Right ventricle myocardium superior (tissue), 1 donor: Measurements from ENCODE around the gene HIF3A. TPM values are rescaled to one million over a fixed set of nuclear protein-coding genes. Genes with fewer than 3 reads are reported as not detected.

Experiments
- ATAC-seq: fragments of 200-7000 bp; cut with Tn5 transposase; one replicate; pipeline ENCODE4 v1.9.1; 2020; ENCODE audit warnings: mild to moderate bottlenecking; ENCODE audit not compliant: poor library complexity
- DNase-seq: peaks from one replicate; pipeline ENCODE4 v3.0.0-alpha.2; 2020
- intact Hi-C: fragments of 100-400 bp; cut with DNase I; formaldehyde crosslinking; loops from one replicate; pipeline ENCODE4 v1.11.2; 2022
- total RNA-seq: library from RNA; stranded (reverse); fragmentation: NEBNext Ultra II Directional; extraction: Animal tissue kit (Norgen Biotek cat#: 25700); gene quantifications from one replicate; pipeline ENCODE4 v1.2.1, GENCODE V29; 2021
- donor health status: DM: no; HTN: yes; CAD: no; lungs with severe emphysema.

HIF3A gene
- total RNA-seq, 1 donor from 2014 or later, result 73.1 TPM

GRCh38 chr19:46349311-46349993 is 52.6 kb downstream of the HIF3A start:
- intact Hi-C loops, result loop anchor here (5.0 kb wide), 2 partner anchors 47 to 67 kb away; no protein-coding TSS in a partner anchor
- no peak for DNase-seq
- ATAC-seq, result no peak

GRCh38 chr19:46350029-46350757 is 53.4 kb downstream of the HIF3A start:
- ATAC-seq, result no peak
- intact Hi-C loops, result no loop called here
- DNase-seq, result no peak

GRCh38 chr19:46350758-46351159 is 53.9 kb downstream of the HIF3A start:
- intact Hi-C loops, result no loop called here
- ATAC-seq, result no peak
- no peak for DNase-seq

- intact Hi-C loops, result no loop called here
- peak; percentile 73 for DNase-seq
- ATAC-seq, result no peak
Measured at GRCh38 chr19:46351241-46352041, 54.6 kb downstream of the HIF3A start.

- intact Hi-C loops, result no loop called here
- ATAC-seq, result no peak
- no peak for DNase-seq
Measured at GRCh38 chr19:46353730-46354528, 57.1 kb downstream of the HIF3A start.

- ATAC-seq (peak; percentile 11), DNase-seq (no peak)
- intact Hi-C loops, result no loop called here
Measured at GRCh38 chr19:46355234-46356148, 58.6 kb downstream of the HIF3A start.

GRCh38 chr19:46356149-46357055 is 59.6 kb downstream of the HIF3A start:
- intact Hi-C loops, result no loop called here
- ATAC-seq (no peak), DNase-seq (no peak)

- ATAC-seq (no peak), DNase-seq (no peak)
- intact Hi-C loops, result no loop called here
Measured at GRCh38 chr19:46357846-46358583, 61.2 kb downstream of the HIF3A start.

- DNase-seq (no peak), ATAC-seq (no peak)
- intact Hi-C loops, result no loop called here
Measured at GRCh38 chr19:46361915-46362314, 65.1 kb downstream of the HIF3A start.

GRCh38 chr19:46364359-46364758 is 67.5 kb downstream of the HIF3A start:
- ATAC-seq (no peak), DNase-seq (no peak)
- intact Hi-C loops, result no loop called here

GRCh38 chr19:46365561-46365960 is 68.7 kb downstream of the HIF3A start:
- ATAC-seq (no peak), DNase-seq (no peak)
- intact Hi-C loops, result no loop called here

GRCh38 chr19:46366620-46367292 is 69.9 kb downstream of the HIF3A start:
- ATAC-seq (peak; percentile 42), DNase-seq (no peak)
- intact Hi-C loops, result no loop called here

- intact Hi-C loops, result no loop called here
- DNase-seq, result no peak
- no peak for ATAC-seq
Measured at GRCh38 chr19:46367426-46367825, 70.6 kb downstream of the HIF3A start.

- intact Hi-C loops, result no loop called here
- ATAC-seq (no peak), DNase-seq (no peak)
Measured at GRCh38 chr19:46368116-46368515, 71.3 kb downstream of the HIF3A start.

GRCh38 chr19:46369817-46370216 is 73.0 kb downstream of the HIF3A start:
- DNase-seq, result no peak
- no peak for ATAC-seq
- intact Hi-C loops, result no loop called here
